Thyroid gland (tissue), 4 donors: ENCODE results near the gene MAP3K7. TPM values are rescaled to one million over a fixed set of nuclear protein-coding genes. Genes with fewer than 3 reads are reported as not detected.

Experiments
- DNase-seq, 2 donors: peaks; one replicate each; pipeline ENCODE4 v3.0.0-alpha.2; 2019
- H3K27ac ChIP-seq, 3 donors: fragments of 200-600 bp; sonication (generic); 1 replicate in 2 of 3; 2 replicates in 1 of 3; pipeline ENCODE4 v1.5.1; 2016 to 2019; ENCODE audit warnings: mild to moderate bottlenecking in 1 of 3, moderate library complexity in 1 of 3
- H3K27me3 ChIP-seq: fragments of 200-600 bp; sonication (generic); one replicate; pipeline ENCODE4 v1.5.1; 2019
- H3K36me3 ChIP-seq, 2 donors: fragments of 200-600 bp; sonication (generic); one replicate each; pipeline ENCODE4 v1.5.1; 2016 to 2019
- H3K4me1 ChIP-seq, 2 donors: fragments of 200-600 bp; sonication (generic); one replicate each; pipeline ENCODE4 v1.5.1; 2017 to 2019
- H3K4me3 ChIP-seq, 3 donors: fragments of 200-600 bp; sonication (generic); replicated peaks in 1 of 3; 1 replicate in 2 of 3; 2 replicates in 1 of 3; pipeline ENCODE4 v1.5.1; 2016; ENCODE audit warnings: mild to moderate bottlenecking in 1 of 3
- H3K9me3 ChIP-seq: fragments of 200-600 bp; sonication (generic); one replicate; pipeline ENCODE4 v1.5.1; 2017
- POLR2A ChIP-seq, 2 donors: fragments of 450-650 bp; IDR thresholded peaks; one replicate each; pipeline ENCODE4 v1.6.1; 2017; ENCODE audit warnings: antibody characterized with exemption in 2 of 2, mild to moderate bottlenecking in 2 of 2, moderate library complexity in 1 of 2
- WGBS, 2 donors: methylation state at CpG; one replicate each; pipeline ENCODE4 v1.1.5; 2017; 5-methylcytosine and 5-hydroxymethylcytosine counted together
- intact Hi-C: fragments of 100-400 bp; cut with DNase I; formaldehyde crosslinking; loops from one replicate; pipeline ENCODE4 v1.15.1; 2023
- total RNA-seq, 4 donors: library from RNA; depleted of rRNA; stranded (reverse); fragments of >200 nt; gene quantifications; one replicate each; pipeline ENCODE4 v1.2.3, GENCODE V29; 2016
- TF ChIP-seq, protein P1 (sequence below), 6 experiments: fragments of 200-600 bp in 3 of 6; fragments of 450-650 bp in 3 of 6; sonication (generic) in 3 of 6; IDR thresholded peaks; one replicate each; pipeline ENCODE4 v1.5.1; 2016 to 2019; ENCODE audit warnings: antibody characterized with exemption in 6 of 6, mild to moderate bottlenecking in 2 of 6, inconsistent platforms in 1 of 6, moderate library complexity in 1 of 6

MAP3K7 gene
- total RNA-seq, 4 donors from 2014 or later = 31.5 to 50.3 (median 33.6) TPM

DNA sequence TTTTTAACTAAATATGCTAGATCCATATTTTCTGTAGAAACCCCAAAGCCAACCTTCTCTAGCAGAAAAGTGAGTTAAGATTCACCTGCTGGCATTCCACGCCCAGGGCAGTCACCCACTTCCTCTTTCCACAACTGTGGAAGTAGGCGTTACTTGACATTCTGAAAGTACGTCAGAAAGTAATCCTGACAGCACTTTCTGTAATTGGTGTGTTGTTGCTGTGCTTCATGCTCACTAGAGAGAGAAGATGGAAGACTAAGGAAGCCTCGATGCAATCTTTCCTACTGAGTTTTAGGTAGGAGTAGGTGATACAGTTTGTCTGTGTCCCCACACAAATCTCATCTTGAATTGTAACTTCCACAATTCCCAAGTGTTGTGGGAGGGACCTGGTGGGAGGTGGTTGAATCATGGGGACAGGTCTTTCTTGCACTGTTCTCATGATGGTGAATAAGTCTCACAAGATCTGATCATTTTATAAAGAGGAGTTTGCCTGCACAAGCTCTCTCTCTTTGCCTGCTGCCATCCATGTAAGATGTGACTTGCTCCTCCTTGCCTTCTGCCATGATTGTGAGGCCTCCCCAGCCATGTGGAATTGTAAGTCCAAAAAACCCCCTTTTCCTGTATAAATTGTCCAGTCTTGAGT is 101.1 kb downstream of the MAP3K7 start:
- WGBS, 2 donors = 79 to 91% methylated on average over 4 of the region's 4 CpGs
- Histone ChIP-seq H3K27me3 (no peaks in the 10 kb centered on the region), H3K9me3 (no peaks in the 10 kb centered on the region), H3K4me1 (no peaks in the 10 kb centered on the region), H3K4me3 (no peak overlapping the region), H3K36me3 (no peaks in the 10 kb centered on the region), H3K27ac (no peak overlapping the region)
- DNase-seq = no peak
- intact Hi-C loops = no loop called here
- TF ChIP-seq, protein P1, sequence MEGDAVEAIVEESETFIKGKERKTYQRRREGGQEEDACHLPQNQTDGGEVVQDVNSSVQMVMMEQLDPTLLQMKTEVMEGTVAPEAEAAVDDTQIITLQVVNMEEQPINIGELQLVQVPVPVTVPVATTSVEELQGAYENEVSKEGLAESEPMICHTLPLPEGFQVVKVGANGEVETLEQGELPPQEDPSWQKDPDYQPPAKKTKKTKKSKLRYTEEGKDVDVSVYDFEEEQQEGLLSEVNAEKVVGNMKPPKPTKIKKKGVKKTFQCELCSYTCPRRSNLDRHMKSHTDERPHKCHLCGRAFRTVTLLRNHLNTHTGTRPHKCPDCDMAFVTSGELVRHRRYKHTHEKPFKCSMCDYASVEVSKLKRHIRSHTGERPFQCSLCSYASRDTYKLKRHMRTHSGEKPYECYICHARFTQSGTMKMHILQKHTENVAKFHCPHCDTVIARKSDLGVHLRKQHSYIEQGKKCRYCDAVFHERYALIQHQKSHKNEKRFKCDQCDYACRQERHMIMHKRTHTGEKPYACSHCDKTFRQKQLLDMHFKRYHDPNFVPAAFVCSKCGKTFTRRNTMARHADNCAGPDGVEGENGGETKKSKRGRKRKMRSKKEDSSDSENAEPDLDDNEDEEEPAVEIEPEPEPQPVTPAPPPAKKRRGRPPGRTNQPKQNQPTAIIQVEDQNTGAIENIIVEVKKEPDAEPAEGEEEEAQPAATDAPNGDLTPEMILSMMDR (IDR thresholded peaks at IDR 0.05) = no peak
- TF ChIP-seq POLR2A (IDR thresholded peaks at IDR 0.05) = no peak

DNA sequence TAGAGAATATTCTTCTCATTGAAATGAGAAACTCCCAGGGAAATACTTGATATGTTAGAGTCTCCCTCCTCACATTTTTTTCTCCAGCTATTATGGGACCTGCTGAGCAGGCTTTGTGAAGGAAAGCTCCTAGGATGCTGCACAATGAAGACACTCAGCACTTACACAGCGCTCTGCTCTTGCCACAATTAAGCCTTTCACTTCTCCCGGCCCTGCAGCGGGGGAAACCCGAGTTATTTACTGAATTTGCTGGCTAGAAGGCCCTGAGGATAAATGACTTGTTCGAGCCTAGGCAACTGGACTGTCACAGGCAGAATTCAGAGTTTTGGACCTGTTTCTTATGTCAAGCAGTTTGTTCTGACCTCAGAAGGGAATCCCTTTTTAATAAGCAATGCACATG is 102.0 kb downstream of the MAP3K7 start:
- H3K9me3 ChIP-seq = no peaks in the 10 kb centered on the region
- 35 to 50% methylated on average over 5 of the region's 5 CpGs for WGBS, 2 donors
- TF ChIP-seq, protein P1 (IDR thresholded peaks at IDR 0.05) = no peak
- TF ChIP-seq POLR2A (IDR thresholded peaks at IDR 0.05) = no peak
- H3K36me3 ChIP-seq = no peaks in the 10 kb centered on the region
- no peak overlapping the region for H3K4me3 ChIP-seq
- no peak overlapping the region for H3K27ac ChIP-seq
- no peaks in the 10 kb centered on the region for H3K27me3 ChIP-seq
- H3K4me1 ChIP-seq = no peaks in the 10 kb centered on the region
- intact Hi-C loops = no loop called here
- DNase-seq = no peak

DNA sequence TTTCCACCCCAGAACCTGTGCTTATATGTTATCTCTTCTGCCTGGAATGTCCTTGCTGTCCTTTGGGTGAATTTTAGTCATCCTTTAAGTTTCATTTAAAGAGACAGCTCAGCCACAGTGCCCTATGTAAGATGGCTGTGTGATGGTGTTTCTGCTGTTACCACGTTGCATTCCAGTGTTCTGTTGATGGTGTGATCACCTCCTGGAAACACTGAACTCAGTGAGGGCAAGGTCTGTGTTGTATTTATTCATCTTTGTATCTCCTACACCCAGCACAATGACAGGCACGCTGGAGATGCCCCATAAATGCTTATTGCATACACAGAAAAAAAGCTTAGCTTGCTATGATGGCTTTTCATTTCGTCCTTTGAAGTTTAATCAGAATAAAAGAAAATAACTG is 102.5 kb downstream of the MAP3K7 start:
- Histone ChIP-seq H3K36me3 (no peaks in the 10 kb centered on the region), H3K9me3 (no peaks in the 10 kb centered on the region), H3K4me1 (no peaks in the 10 kb centered on the region), H3K27me3 (no peaks in the 10 kb centered on the region), H3K27ac (no peak overlapping the region), H3K4me3 (no peak overlapping the region)
- no peak for TF ChIP-seq POLR2A (IDR thresholded peaks at IDR 0.05)
- TF ChIP-seq, protein P1 (IDR thresholded peaks at IDR 0.05) = no peak
- 69% methylated on average over 3 of the region's 3 CpGs for WGBS, 2 donors
- intact Hi-C loops = no loop called here
- no peak for DNase-seq

DNA sequence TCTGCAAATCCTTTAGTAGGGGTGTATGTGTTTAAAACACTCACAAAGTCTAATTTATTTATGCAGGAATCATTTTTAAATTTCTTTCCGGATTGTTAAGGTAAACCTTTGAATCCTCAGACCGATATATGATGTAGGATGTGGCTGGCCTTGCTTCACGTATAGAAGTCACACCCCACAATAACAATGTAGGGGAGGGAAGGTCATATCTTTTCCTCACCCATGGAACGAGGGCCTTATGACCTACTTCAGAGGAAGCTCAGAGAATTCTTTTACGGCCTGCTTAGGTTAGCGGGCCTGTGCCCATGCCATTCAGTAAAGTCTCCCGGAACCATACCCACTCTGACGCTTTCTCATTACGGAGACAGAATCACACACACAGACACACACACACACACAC is 102.9 kb downstream of the MAP3K7 start:
- Histone ChIP-seq H3K9me3 (no peaks in the 10 kb centered on the region), H3K27me3 (no peaks in the 10 kb centered on the region), H3K4me3 (no peak overlapping the region), H3K4me1 (peaks cover 0 to 3% of the 10 kb centered on the region in 2 donors), H3K36me3 (no peaks in the 10 kb centered on the region), H3K27ac (no peak overlapping the region)
- WGBS, 2 donors = 92 to 95% methylated on average over 9 of the region's 9 CpGs
- TF ChIP-seq, protein P1 (IDR thresholded peaks at IDR 0.05) = no peak
- no peak for TF ChIP-seq POLR2A (IDR thresholded peaks at IDR 0.05)
- intact Hi-C loops = no loop called here
- DNase-seq = no peak

DNA sequence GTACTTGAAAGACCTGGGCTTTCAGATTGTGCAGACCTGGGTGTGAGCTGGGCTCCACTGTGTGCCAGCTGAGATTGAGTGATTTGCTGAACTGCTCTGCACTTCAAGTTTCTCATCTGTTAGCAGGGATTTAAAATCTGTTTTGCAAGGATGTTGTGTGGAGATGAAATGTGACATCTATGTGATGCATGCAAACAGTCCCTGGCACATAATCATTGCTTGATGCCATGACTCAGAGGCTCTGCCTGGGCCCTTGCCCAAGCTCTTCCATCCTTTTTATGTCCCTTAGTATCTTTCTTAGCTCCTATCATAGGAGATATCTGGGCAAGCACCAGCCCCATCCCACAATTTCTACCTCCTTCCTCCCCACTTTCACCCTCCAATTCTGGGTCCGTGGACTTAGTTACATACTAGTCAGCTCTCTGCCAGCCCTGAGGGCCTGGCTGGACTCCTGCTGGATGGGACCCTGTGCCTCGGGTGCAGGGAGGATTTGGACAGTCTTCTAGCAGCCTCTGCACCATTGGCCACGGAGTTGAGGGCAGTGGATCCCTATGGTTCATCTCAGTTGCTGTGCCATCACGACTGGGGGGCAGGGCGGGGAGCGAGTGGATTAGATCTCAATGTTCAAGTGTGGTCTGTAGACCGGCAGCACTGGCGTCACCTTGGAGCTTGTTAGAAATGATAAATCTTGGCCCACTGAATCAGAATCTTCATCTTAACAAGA is 103.6 kb downstream of the MAP3K7 start:
- Histone ChIP-seq H3K9me3 (no peaks in the 10 kb centered on the region), H3K36me3 (no peaks in the 10 kb centered on the region), H3K4me3 (no peak overlapping the region), H3K4me1 (peaks cover 0 to 5% of the 10 kb centered on the region in 2 donors), H3K27me3 (no peaks in the 10 kb centered on the region), H3K27ac (no peak overlapping the region)
- 85 to 89% methylated on average over 8 of the region's 8 CpGs for WGBS, 2 donors
- intact Hi-C loops = no loop called here
- DNase-seq = no peak
- no peak for TF ChIP-seq POLR2A (IDR thresholded peaks at IDR 0.05)
- TF ChIP-seq, protein P1 (IDR thresholded peaks at IDR 0.05) = no peak
